Prostate gland (tissue), 2 donors: Measurements from ENCODE around the gene ST6GAL1.

ENCODE experiments used
- CTCF ChIP-seq, 4 experiments: fragments of 200-600 bp in 2 of 4; fragments of 450-650 bp in 2 of 4; sonication (generic) in 2 of 4; IDR thresholded peaks; 1 replicate in 3 of 4; 2 replicates in 1 of 4; pipeline ENCODE4 v1.5.1; 2016 to 2019; ENCODE audit warnings: antibody characterized with exemption in 4 of 4, mild to moderate bottlenecking in 2 of 4, moderate library complexity in 2 of 4
- POLR2AphosphoS5 ChIP-seq: sonication (generic); formaldehyde crosslinking; IDR thresholded peaks from one replicate; pipeline ENCODE4 v1.6.1; 2017; ENCODE audit warnings: antibody characterized with exemption

GRCh38 chr3:187104342-187104741, 174.0 kb downstream of the ST6GAL1 start:
- TF ChIP-seq POLR2AphosphoS5 (no peak), CTCF (IDR thresholded peaks at IDR 0.05) (no peak)
